HepG2 (cell line): ENCODE measurements around the gene MYO7A. TPM values are rescaled to one million over a fixed set of nuclear protein-coding genes. Genes with fewer than 3 reads are reported as not detected.
A peak's percentile ranks its signal among the peaks of the same experiment; 100 is the strongest.

ENCODE experiments used
- ASH2L ChIP-seq: fragments of 300-600, 200-600 bp; sonication (generic); IDR thresholded peaks from 2 replicates; pipeline ENCODE4 v1.7.0; 2017; ENCODE audit warnings: low read depth, mild to moderate bottlenecking, moderate library complexity, mixed read lengths, low read length; ENCODE audit not compliant: insufficient read length
- BRD4 ChIP-seq: sonication (generic); formaldehyde crosslinking; IDR thresholded peaks from 2 replicates; pipeline ENCODE4 v1.4.0; 2020; ENCODE audit warnings: missing genetic modification reagents
- CSRNP1 ChIP-seq: sonication (generic); formaldehyde crosslinking; IDR thresholded peaks from 2 replicates; pipeline ENCODE4 v1.8.1; 2023; ENCODE audit warnings: mild to moderate bottlenecking, missing genetic modification reagents
- DZIP1 ChIP-seq: sonication (generic); formaldehyde crosslinking; IDR thresholded peaks from 2 replicates; pipeline ENCODE4 v1.5.0; 2020; ENCODE audit warnings: mild to moderate bottlenecking, missing genetic modification reagents
- GABPB1 ChIP-seq: IDR thresholded peaks from 2 replicates; pipeline ENCODE4 v1.6.1; 2016; ENCODE audit warnings: mild to moderate bottlenecking, missing genetic modification reagents, moderate library complexity, missing compliant biosample characterization
- HES4 ChIP-seq: sonication (generic); formaldehyde crosslinking; IDR thresholded peaks from 2 replicates; pipeline ENCODE4 v1.9.0; 2021; ENCODE audit warnings: mild to moderate bottlenecking, missing genetic modification reagents, borderline replicate concordance
- HNRNPL ChIP-seq: fragments of 200-400 bp; formaldehyde crosslinking; IDR thresholded peaks from 2 replicates; pipeline ENCODE4 v1.6.1; 2017; ENCODE audit warnings: mild to moderate bottlenecking, low read depth, low read length
- HOXD1 ChIP-seq: sonication (generic); formaldehyde crosslinking; IDR thresholded peaks from 2 replicates; pipeline ENCODE4 v1.5.0; 2020; ENCODE audit warnings: missing genetic modification reagents
- SMARCC2 ChIP-seq: fragments of 450-650 bp; IDR thresholded peaks from 2 replicates; pipeline ENCODE4 v1.6.1; 2017; ENCODE audit warnings: antibody characterized with exemption, mild to moderate bottlenecking
- SNRNP70 ChIP-seq: fragments of 200-400 bp; formaldehyde crosslinking; IDR thresholded peaks from 2 replicates; pipeline ENCODE4 v1.6.1; 2017; ENCODE audit warnings: mild to moderate bottlenecking, low read depth, low read length, moderate library complexity
- ZFP91 ChIP-seq: sonication (generic); formaldehyde crosslinking; IDR thresholded peaks from 2 replicates; pipeline ENCODE4 v1.9.0; 2022; ENCODE audit warnings: missing genetic modification reagents, mild to moderate bottlenecking, borderline replicate concordance
- ZFX ChIP-seq: sonication (generic); formaldehyde crosslinking; IDR thresholded peaks from 2 replicates; pipeline ENCODE4 v1.4.0; 2020; ENCODE audit warnings: mild to moderate bottlenecking, low read depth, missing genetic modification reagents, moderate library complexity
- ZMAT3 ChIP-seq: sonication (generic); formaldehyde crosslinking; conservative IDR thresholded peaks from 2 replicates; pipeline ENCODE4 v1.7.0; 2021; ENCODE audit warnings: missing genetic modification reagents
- ZNF343 ChIP-seq: sonication (generic); formaldehyde crosslinking; IDR thresholded peaks from 2 replicates; pipeline ENCODE4 v1.4.0; 2020; ENCODE audit warnings: mild to moderate bottlenecking, missing genetic modification reagents
- ZNF484 ChIP-seq: sonication (generic); formaldehyde crosslinking; IDR thresholded peaks from 2 replicates; pipeline ENCODE4 v1.5.1; 2020; ENCODE audit warnings: mild to moderate bottlenecking, low read depth, missing genetic modification reagents, borderline replicate concordance
- ZNF766 ChIP-seq: sonication (generic); formaldehyde crosslinking; IDR thresholded peaks from 2 replicates; pipeline ENCODE4 v1.5.0; 2020; ENCODE audit warnings: missing genetic modification reagents, borderline replicate concordance
- ZNF800 ChIP-seq: sonication (generic); formaldehyde crosslinking; IDR thresholded peaks from 2 replicates; pipeline ENCODE4 v1.4.0; 2020; ENCODE audit warnings: missing genetic modification reagents
- polyA plus RNA-seq, 8 experiments: library from polyadenylated mRNA; depleted of rRNA in 3 of 8; stranded (reverse) in 7 of 8; unstranded in 1 of 8; fragments of >200 nt; fragmentation: Illumina TruSeq in 4 of 8; extraction: Trizol in 4 of 8; gene quantifications; 2 replicates each; pipeline versions ENCODE4 v1.2.1 to v1.2.3, GENCODE V29; 2011 to 2016; ENCODE audit warnings: low read depth in 4 of 8, missing spikeins in 1 of 8, mixed read lengths in 1 of 8; ENCODE audit not compliant: insufficient read depth in 1 of 8
- total RNA-seq, 5 experiments: library from RNA; depleted of rRNA; stranded (reverse); fragments of >200 nt; fragmentation: Illumina TruSeq; extraction: Trizol; gene quantifications; 2 replicates each; pipeline ENCODE4 v1.2.3, GENCODE V29; 2016; ENCODE audit warnings: low read depth in 1 of 5

MYO7A gene
- total and polyA plus RNA-seq, 2 of the 13 experiments (the other 11 are each of a cell fraction or from before 2014, with no cell fraction given), result 7.5 to 10.0 TPM

- TF ChIP-seq CSRNP1 (peak; percentile 27; the same call in 1 of the 2 replicates), DZIP1 (CRISPR knock-in tag) (peak; percentile 72; the same call in 1 of the 2 replicates), ZNF484 (no peak), ZMAT3 (peak; percentile 66), HOXD1 (CRISPR knock-in tag) (0 out of 2 replicates have a peak, but pooled peaks have one; percentile 49), ZFX (no peak; the same call in 1 of the 2 replicates), ASH2L (peak; percentile 16), GABPB1 (CRISPR knock-in tag) (peak; percentile 69), HES4 (CRISPR knock-in tag) (peak; percentile 59; the same call in 1 of the 2 replicates), ZFP91 (peak; percentile 71; the same call in 1 of the 2 replicates), SMARCC2 (no peak), SNRNP70 (no peak), ZNF343 (peak; percentile 89; the same call in 1 of the 2 replicates), BRD4 (CRISPR knock-in tag) (0 out of 2 replicates have a peak, but pooled peaks have one; percentile 51), ZNF766 (CRISPR knock-in tag) (peak; percentile 54; the same call in 1 of the 2 replicates), ZNF800 (CRISPR knock-in tag) (no peak), HNRNPL (0 out of 2 replicates have a peak, but pooled peaks have one; percentile 34)
These were observed 673 bp upstream of the MYO7A start (continued) for GRCh38 chr11:77127235-77127911.
